ENCODE results near the gene FBXL4. TPM values are rescaled to one million over a fixed set of nuclear protein-coding genes. Genes with fewer than 3 reads are reported as not detected.

The FBXL4 gene
- 4.4 to 6.0 TPM (median 5.9 TPM) in 5 replicates for total RNA-seq (2022; extraction: Qiagen RNA extraction)

GRCh38 chr6:98947411-98948292 is at the start of gene FBXL4:
Gene FBXL4, minus strand, starts transcription at chr6:98947946. Its CDS starts 20,958 bp downstream, at chr6:98926988.

GRCh38 chr6:98834060-98835031 is 113.4 kb downstream of the FBXL4 start, which contains the start of gene POU3F2:
Gene POU3F2, plus strand, starts transcription at chr6:98834574. Its CDS starts 300 bp downstream, at chr6:98834874.

Other genes starting within 250 kb of the FBXL4 start
- gene POU3F2, start 113.4 kb downstream of the FBXL4 start, total RNA-seq (2022; extraction: Qiagen RNA extraction) = 0.01 to 0.02 TPM in 2 of 5 replicates, not detected in the others

All from A549 treated with AZD2906 at 1 μM for 4 hours (cell line).